ENCODE data around the gene NREP.

The NREP gene, protein sequence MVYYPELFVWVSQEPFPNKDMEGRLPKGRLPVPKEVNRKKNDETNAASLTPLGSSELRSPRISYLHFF

GRCh38 chr5:111756581-111757354 lies at the start of gene NREP:
Gene NREP (minus strand): TSS chr5:111757194. CDS start chr5:111755772, 1,422 bp downstream.
- peak within 1 kb of the TSS; percentile 97 for H3K9ac ChIP-seq (ENCODE audit: low read depth, low read length)
- H3K4me1 ChIP-seq (ENCODE audit: insufficient read depth, low read length): peaks cover 23% of the 10 kb centered on the region; the same call in 1 of the 2 replicates
- H3K9me3 ChIP-seq (ENCODE audit: insufficient read depth, low read depth, low read length): no peaks in the 10 kb centered on the region
- peaks cover 27% of the 10 kb centered on the region; the same call in 1 of the 2 replicates for H3K36me3 ChIP-seq (ENCODE audit: insufficient read depth, low read depth, low read length)
- H3K27ac ChIP-seq (ENCODE audit: low read length): peak within 1 kb of the TSS; percentile 88
- peak within 1 kb of the TSS; percentile 94 for H3K4me3 ChIP-seq (ENCODE audit: low read length)
- no peaks in the 10 kb centered on the region for H3K27me3 ChIP-seq (ENCODE audit: insufficient read depth, low read length)

GRCh38 chr5:111806753-111807152 lies 49.8 kb upstream of the NREP start:
- Histone ChIP-seq H3K27me3 (ENCODE audit: insufficient read depth, low read length) (no peaks in the 10 kb centered on the region), H3K9me3 (ENCODE audit: insufficient read depth, low read depth, low read length) (no peaks in the 10 kb centered on the region), H3K4me1 (ENCODE audit: insufficient read depth, low read length) (peaks cover under 1% of the 10 kb centered on the region; the same call in 1 of the 2 replicates), H3K9ac (ENCODE audit: low read depth, low read length) (no peak overlapping the region), H3K27ac (ENCODE audit: low read length) (no peak overlapping the region), H3K4me3 (ENCODE audit: low read length) (no peak overlapping the region), H3K36me3 (ENCODE audit: insufficient read depth, low read depth, low read length) (no peaks in the 10 kb centered on the region)

DNA sequence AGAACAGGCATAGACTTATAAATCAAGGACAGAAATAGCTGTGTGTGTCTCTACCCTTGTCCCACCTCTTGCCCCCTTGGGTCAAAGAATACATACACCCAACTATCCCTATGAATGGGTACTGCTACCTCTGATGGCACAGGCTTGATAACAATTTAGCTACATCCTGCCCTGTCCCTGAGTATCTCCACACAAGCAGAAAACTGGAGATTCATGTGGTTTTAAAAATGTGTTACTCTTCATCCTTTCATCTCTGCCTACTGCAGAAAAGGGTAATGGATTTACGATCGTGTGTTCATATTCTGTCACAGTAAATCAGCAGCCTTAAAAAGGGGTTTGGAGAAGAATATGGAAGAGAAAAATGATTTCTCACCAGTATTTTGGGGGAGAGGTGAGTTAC lies 49.2 kb upstream of the NREP start:
- Histone ChIP-seq H3K4me3 (ENCODE audit: low read length) (no peak overlapping the region), H3K9ac (ENCODE audit: low read depth, low read length) (no peak overlapping the region), H3K36me3 (ENCODE audit: insufficient read depth, low read depth, low read length) (no peaks in the 10 kb centered on the region), H3K9me3 (ENCODE audit: insufficient read depth, low read depth, low read length) (no peaks in the 10 kb centered on the region), H3K4me1 (ENCODE audit: insufficient read depth, low read length) (peaks cover 6% of the 10 kb centered on the region; the same call in 1 of the 2 replicates), H3K27ac (ENCODE audit: low read length) (no peak overlapping the region), H3K27me3 (ENCODE audit: insufficient read depth, low read length) (no peaks in the 10 kb centered on the region)

DNA sequence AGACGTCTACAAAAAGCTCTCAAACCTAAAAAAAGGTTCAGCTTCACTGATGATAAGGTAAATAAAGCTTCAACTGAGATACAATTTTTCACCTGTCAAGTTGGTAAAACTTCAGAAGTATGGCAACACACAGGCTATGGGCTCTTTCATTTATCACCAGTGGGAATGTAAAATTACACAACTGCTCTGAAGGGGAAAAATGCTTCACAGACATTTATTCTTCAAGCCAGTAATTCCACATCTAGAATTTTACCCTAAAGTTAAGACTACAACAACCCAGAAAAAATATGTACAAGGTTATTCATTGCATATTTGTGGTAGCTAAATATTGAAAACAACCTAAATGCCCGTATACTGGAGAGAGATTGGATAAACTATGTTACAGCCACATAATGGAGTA lies 48.1 kb upstream of the NREP start:
- H3K36me3 ChIP-seq (ENCODE audit: insufficient read depth, low read depth, low read length): no peaks in the 10 kb centered on the region
- H3K4me3 ChIP-seq (ENCODE audit: low read length): no peak overlapping the region
- H3K4me1 ChIP-seq (ENCODE audit: insufficient read depth, low read length): peaks cover 6% of the 10 kb centered on the region; the same call in 1 of the 2 replicates
- no peak overlapping the region for H3K27ac ChIP-seq (ENCODE audit: low read length)
- H3K27me3 ChIP-seq (ENCODE audit: insufficient read depth, low read length): no peaks in the 10 kb centered on the region
- H3K9ac ChIP-seq (ENCODE audit: low read depth, low read length): no peak overlapping the region
- H3K9me3 ChIP-seq (ENCODE audit: insufficient read depth, low read depth, low read length): no peaks in the 10 kb centered on the region

GRCh38 chr5:111800351-111800750 lies 43.4 kb upstream of the NREP start:
- Histone ChIP-seq H3K4me3 (ENCODE audit: low read length) (no peak overlapping the region), H3K27ac (ENCODE audit: low read length) (no peak overlapping the region), H3K36me3 (ENCODE audit: insufficient read depth, low read depth, low read length) (no peaks in the 10 kb centered on the region), H3K27me3 (ENCODE audit: insufficient read depth, low read length) (no peaks in the 10 kb centered on the region), H3K4me1 (ENCODE audit: insufficient read depth, low read length) (peaks cover 6% of the 10 kb centered on the region; the same call in 1 of the 2 replicates), H3K9me3 (ENCODE audit: insufficient read depth, low read depth, low read length) (no peaks in the 10 kb centered on the region), H3K9ac (ENCODE audit: low read depth, low read length) (no peak overlapping the region)

DNA sequence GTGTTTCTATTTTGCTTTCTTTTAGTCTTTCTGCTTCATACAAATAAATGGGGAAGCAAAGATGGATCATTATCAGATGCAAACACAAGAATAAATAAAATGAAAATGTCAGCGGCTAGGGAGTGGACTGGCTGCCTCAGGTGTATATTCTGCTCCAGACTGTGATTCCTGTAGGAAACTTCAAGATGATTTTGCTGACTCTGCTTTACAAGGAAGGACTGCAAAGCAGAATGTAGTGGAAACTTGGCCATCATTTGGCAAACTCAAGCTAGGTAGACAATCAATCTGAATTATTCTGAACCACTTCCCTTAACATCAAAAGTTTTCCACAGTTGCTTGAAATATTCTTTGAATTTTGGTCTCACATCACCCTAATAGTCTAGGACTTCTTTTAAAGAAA lies 38.1 kb upstream of the NREP start:
- H3K36me3 ChIP-seq (ENCODE audit: insufficient read depth, low read depth, low read length): no peaks in the 10 kb centered on the region
- H3K4me1 ChIP-seq (ENCODE audit: insufficient read depth, low read length): no peaks in the 10 kb centered on the region
- no peak overlapping the region for H3K4me3 ChIP-seq (ENCODE audit: low read length)
- H3K9ac ChIP-seq (ENCODE audit: low read depth, low read length): no peak overlapping the region
- H3K9me3 ChIP-seq (ENCODE audit: insufficient read depth, low read depth, low read length): no peaks in the 10 kb centered on the region
- no peaks in the 10 kb centered on the region for H3K27me3 ChIP-seq (ENCODE audit: insufficient read depth, low read length)
- H3K27ac ChIP-seq (ENCODE audit: low read length): no peak overlapping the region

DNA sequence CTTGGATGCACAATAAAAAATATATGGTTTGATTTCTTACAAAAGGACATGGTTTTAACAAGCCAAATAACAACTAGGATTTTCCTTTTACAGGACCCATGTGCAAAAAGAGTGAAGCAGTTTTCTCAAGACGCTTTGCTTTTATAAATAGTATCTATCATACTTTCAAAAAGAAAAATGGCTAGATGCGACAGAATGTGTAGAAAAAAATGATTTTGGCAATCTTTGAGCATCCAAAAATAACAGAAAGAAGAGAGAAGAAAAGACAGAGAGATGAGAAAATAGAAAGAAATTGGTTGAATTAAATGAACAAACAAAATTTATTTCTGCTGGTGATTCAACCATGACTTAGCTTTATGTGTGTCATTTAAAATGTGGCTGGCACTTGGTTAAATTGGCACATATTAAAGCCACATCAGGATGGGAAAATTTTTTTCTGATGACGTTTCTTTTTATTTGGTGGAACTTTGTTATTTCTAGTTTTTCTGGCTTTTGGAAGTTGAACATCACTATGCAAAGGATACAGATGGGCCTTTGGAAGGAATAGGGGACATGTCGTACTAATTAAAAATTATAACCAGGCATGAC lies 35.6 kb upstream of the NREP start:
- Histone ChIP-seq H3K4me3 (ENCODE audit: low read length) (no peak overlapping the region), H3K4me1 (ENCODE audit: insufficient read depth, low read length) (no peaks in the 10 kb centered on the region), H3K36me3 (ENCODE audit: insufficient read depth, low read depth, low read length) (no peaks in the 10 kb centered on the region), H3K27ac (ENCODE audit: low read length) (no peak overlapping the region), H3K9ac (ENCODE audit: low read depth, low read length) (no peak overlapping the region), H3K27me3 (ENCODE audit: insufficient read depth, low read length) (no peaks in the 10 kb centered on the region), H3K9me3 (ENCODE audit: insufficient read depth, low read depth, low read length) (no peaks in the 10 kb centered on the region)

DNA sequence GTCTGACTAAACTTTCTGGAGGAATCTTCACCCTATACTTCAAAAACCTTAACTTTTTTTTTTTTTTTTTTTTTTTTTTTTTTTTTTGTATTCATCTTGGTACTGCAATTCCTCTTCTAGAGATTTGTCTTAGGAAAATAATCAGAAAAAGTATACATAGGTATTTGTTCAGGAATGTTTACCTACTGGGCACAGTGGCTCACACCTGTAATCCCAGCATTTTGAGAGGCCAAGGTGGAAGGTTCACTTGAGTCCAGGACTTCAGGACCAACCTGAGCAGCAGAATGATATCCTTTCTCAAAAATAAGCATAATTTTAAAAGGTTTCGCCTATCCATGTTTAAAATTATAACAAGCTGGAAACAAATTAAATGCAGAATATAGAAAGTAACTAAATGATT lies 33.3 kb upstream of the NREP start:
- Histone ChIP-seq H3K4me1 (ENCODE audit: insufficient read depth, low read length) (no peaks in the 10 kb centered on the region), H3K36me3 (ENCODE audit: insufficient read depth, low read depth, low read length) (no peaks in the 10 kb centered on the region), H3K9ac (ENCODE audit: low read depth, low read length) (no peak overlapping the region), H3K9me3 (ENCODE audit: insufficient read depth, low read depth, low read length) (no peaks in the 10 kb centered on the region), H3K27ac (ENCODE audit: low read length) (no peak overlapping the region), H3K27me3 (ENCODE audit: insufficient read depth, low read length) (no peaks in the 10 kb centered on the region), H3K4me3 (ENCODE audit: low read length) (no peak overlapping the region)

- no peaks in the 10 kb centered on the region for H3K36me3 ChIP-seq (ENCODE audit: insufficient read depth, low read depth, low read length)
- no peak overlapping the region for H3K27ac ChIP-seq (ENCODE audit: low read length)
- no peaks in the 10 kb centered on the region for H3K4me1 ChIP-seq (ENCODE audit: insufficient read depth, low read length)
- no peaks in the 10 kb centered on the region for H3K9me3 ChIP-seq (ENCODE audit: insufficient read depth, low read depth, low read length)
- no peak overlapping the region for H3K9ac ChIP-seq (ENCODE audit: low read depth, low read length)
- H3K27me3 ChIP-seq (ENCODE audit: insufficient read depth, low read length): no peaks in the 10 kb centered on the region
- H3K4me3 ChIP-seq (ENCODE audit: low read length): no peak overlapping the region
Observed at GRCh38 chr5:111787006-111787405, 30.0 kb upstream of the NREP start.

DNA sequence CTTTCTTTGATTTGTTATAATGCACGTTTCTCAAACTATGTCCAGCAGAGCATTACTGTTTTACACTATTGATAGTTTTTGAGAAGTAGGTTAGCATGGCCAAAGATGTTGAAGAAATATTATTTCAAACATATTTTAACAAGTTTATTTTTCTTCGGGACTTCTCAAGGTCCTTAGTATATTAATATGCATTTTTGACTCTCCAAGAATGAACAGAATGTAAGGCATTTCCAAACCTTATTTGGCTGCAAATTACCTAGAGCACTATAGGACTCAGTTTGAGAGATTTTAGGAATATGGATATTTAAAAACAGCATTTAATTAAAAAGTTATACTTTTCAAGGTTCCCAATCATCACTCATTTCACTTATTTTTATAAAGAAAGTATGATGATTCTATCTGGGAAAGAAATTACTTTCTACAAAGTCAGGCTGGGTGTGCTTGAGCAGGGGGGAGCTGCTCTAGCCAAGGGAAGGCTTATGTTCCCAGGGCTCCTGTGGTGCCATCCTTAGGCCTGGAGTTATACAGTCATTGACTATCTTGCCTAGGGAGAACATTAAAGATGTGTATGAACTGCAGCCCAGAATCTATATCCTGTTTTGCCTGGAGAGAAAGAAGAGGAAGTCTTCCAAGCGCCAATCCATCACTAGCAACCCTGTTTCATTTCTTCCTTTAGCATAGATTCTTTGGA lies 27.6 kb upstream of the NREP start:
- Histone ChIP-seq H3K4me1 (ENCODE audit: insufficient read depth, low read length) (no peaks in the 10 kb centered on the region), H3K9me3 (ENCODE audit: insufficient read depth, low read depth, low read length) (no peaks in the 10 kb centered on the region), H3K36me3 (ENCODE audit: insufficient read depth, low read depth, low read length) (no peaks in the 10 kb centered on the region), H3K9ac (ENCODE audit: low read depth, low read length) (no peak overlapping the region), H3K27ac (ENCODE audit: low read length) (no peak overlapping the region), H3K4me3 (ENCODE audit: low read length) (no peak overlapping the region), H3K27me3 (ENCODE audit: insufficient read depth, low read length) (no peaks in the 10 kb centered on the region)

GRCh38 chr5:111783537-111783936 lies 26.5 kb upstream of the NREP start:
- Histone ChIP-seq H3K27ac (ENCODE audit: low read length) (no peak overlapping the region), H3K27me3 (ENCODE audit: insufficient read depth, low read length) (no peaks in the 10 kb centered on the region), H3K9ac (ENCODE audit: low read depth, low read length) (no peak overlapping the region), H3K9me3 (ENCODE audit: insufficient read depth, low read depth, low read length) (no peaks in the 10 kb centered on the region), H3K4me1 (ENCODE audit: insufficient read depth, low read length) (no peaks in the 10 kb centered on the region), H3K36me3 (ENCODE audit: insufficient read depth, low read depth, low read length) (no peaks in the 10 kb centered on the region), H3K4me3 (ENCODE audit: low read length) (no peak overlapping the region)
